GM18909 (cell line): ENCODE results near the gene PPP1R13B.
"Not testable (repeated sequence)": the region's sequence is repeated elsewhere in the genome, so short reads cannot be mapped to it uniquely, and the experiment has no call there.

Experiments used
- ATAC-seq: cut with Tn5 transposase; IDR thresholded peaks from one replicate; pipeline ENCODE4 v1.9.1; 2021; ENCODE audit warnings: mild to moderate bottlenecking; ENCODE audit not compliant: unreplicated experiment, poor library complexity

The PPP1R13B gene

GRCh38 chr14:103805708-103806107 is 41.7 kb downstream of the PPP1R13B start:
- no peak for ATAC-seq

- ATAC-seq, result no peak
Measured at GRCh38 chr14:103803661-103804060, 43.7 kb downstream of the PPP1R13B start.

GRCh38 chr14:103802356-103802755 is 45.0 kb downstream of the PPP1R13B start:
- ATAC-seq, result no peak

GRCh38 chr14:103801459-103801858 is 45.9 kb downstream of the PPP1R13B start:
- no peak for ATAC-seq

- ATAC-seq, result not testable (repeated sequence)
Measured at GRCh38 chr14:103793192-103793591, 54.2 kb downstream of the PPP1R13B start.

- no peak for ATAC-seq
Measured at GRCh38 chr14:103788086-103788485, 59.3 kb downstream of the PPP1R13B start.

- ATAC-seq, result no peak
Measured at GRCh38 chr14:103782376-103782775, 65.0 kb downstream of the PPP1R13B start.

- not testable (repeated sequence) for ATAC-seq
Measured at GRCh38 chr14:103776319-103776718, 71.1 kb downstream of the PPP1R13B start.

- no peak for ATAC-seq
Measured at GRCh38 chr14:103775506-103775905, 71.9 kb downstream of the PPP1R13B start.

GRCh38 chr14:103773521-103773920 is 73.9 kb downstream of the PPP1R13B start:
- ATAC-seq, result no peak

- no peak for ATAC-seq
Measured at GRCh38 chr14:103772078-103772712, 75.2 kb downstream of the PPP1R13B start.

- no peak for ATAC-seq
Measured at GRCh38 chr14:103770902-103771301, 76.5 kb downstream of the PPP1R13B start.

- ATAC-seq, result no peak
Measured at GRCh38 chr14:103770500-103770899, 76.9 kb downstream of the PPP1R13B start.

GRCh38 chr14:103767336-103767894 is 80.0 kb downstream of the PPP1R13B start:
- no peak for ATAC-seq

- ATAC-seq, result no peak
Measured at GRCh38 chr14:103765526-103765925, 81.8 kb downstream of the PPP1R13B start.

GRCh38 chr14:103763730-103764488 is 83.5 kb downstream of the PPP1R13B start:
- ATAC-seq, result peak; percentile 88

GRCh38 chr14:103762541-103762940 is 84.8 kb downstream of the PPP1R13B start:
- ATAC-seq, result no peak

- ATAC-seq, result no peak
Measured at GRCh38 chr14:103762036-103762435, 85.3 kb downstream of the PPP1R13B start.

- no peak for ATAC-seq
Measured at GRCh38 chr14:103758059-103758776, 89.2 kb downstream of the PPP1R13B start.

- ATAC-seq, result no peak
Measured at GRCh38 chr14:103755060-103755459, 92.3 kb downstream of the PPP1R13B start.

- ATAC-seq, result no peak
Measured at GRCh38 chr14:103753774-103754173, 93.6 kb downstream of the PPP1R13B start.
